ENCODE measurements around the gene KRTAP2-3. TPM values are rescaled to one million over a fixed set of nuclear protein-coding genes. Genes with fewer than 3 reads are reported as not detected.

KRTAP2-3 gene
- total and polyA plus RNA-seq, 10 of the 15 experiments (the other 5 are each of a cell fraction or from before 2014, with no cell fraction given) = not detected

GRCh38 chr17:41103896-41104295 is 44.0 kb upstream of the KRTAP2-3 start:
- no TSS peak for BruUV-seq (replicated peaks)
- ChIA-PET CTCF (no interaction called here), SMC1A (ENCODE audit: uncharacterized antibody, unreplicated experiment) (no interaction called here), POLR2A (no interaction called here), RAD21 (ENCODE audit: unreplicated experiment) (no interaction called here)
- Histone ChIP-seq H3K4me1 (ENCODE audit: control insufficient read depth, insufficient read depth, low read length) (no peaks in the 10 kb centered on the region), H3K9me3 (replicated peaks; ENCODE audit: control insufficient read depth, insufficient read depth, low read length) (no peaks in the 10 kb centered on the region), H3K79me2 (ENCODE audit: control insufficient read depth, insufficient read depth, low read length) (no peaks in the 10 kb centered on the region), H3K36me3 (ENCODE audit: control insufficient read depth in 2 of 2, insufficient read depth in 2 of 2, low read length in 1 of 2) (no peaks in the 10 kb centered on the region), H3K27me3 (replicated peaks in 1 of 2; ENCODE audit: control insufficient read depth in 2 of 2, insufficient read depth in 2 of 2, low read length in 1 of 2) (no peaks in the 10 kb centered on the region; a peak in 1 of 4 replicates), H3K27ac (ENCODE audit: control insufficient read depth, insufficient read depth) (no peak overlapping the region), H3K4me3 (no peak overlapping the region), H3K4me2 (ENCODE audit: control insufficient read depth, insufficient read depth) (no peak overlapping the region), H4K20me1 (ENCODE audit: control insufficient read depth, insufficient read depth) (no peaks in the 10 kb centered on the region), H3K9ac (ENCODE audit: control insufficient read depth, insufficient read depth, low read length) (no peak overlapping the region), H2AFZ (ENCODE audit: control insufficient read depth, low read depth, low read length) (no peak overlapping the region)
- FAIRE-seq (no peak), ATAC-seq (no peak), DNase-seq (ENCODE audit: low read depth, low spot score) (no peak)
- 7% methylated on average over 1 of the region's 1 CpG for WGBS (ENCODE audit: insufficient coverage, insufficient replicate concordance, low lambda C conversion rate, missing lambda C conversion rate)
- TF ChIP-seq SPI1 (IDR thresholded peaks at IDR 0.05; ENCODE audit: borderline replicate concordance, insufficient read depth, low read depth, low read length) (no peak), E2F8 (IDR thresholded peaks at IDR 0.05; ENCODE audit: low read depth, partially characterized antibody) (no peak)
- intact Hi-C loops (cut with micrococcal nuclease; ENCODE audit: unreplicated experiment) = no loop called here
- in situ Hi-C loops (cut with MboI) = no loop called here

GRCh38 chr17:41101586-41102259 is 41.8 kb upstream of the KRTAP2-3 start, which contains the start of gene KRTAP4-16:
TSS of gene KRTAP4-16 (minus strand) at chr17:41102209. CDS start at chr17:41102209, 0 bp downstream.
- no peak for FAIRE-seq
- intact Hi-C loops (cut with micrococcal nuclease; ENCODE audit: unreplicated experiment) = no loop called here
- H3K36me3 ChIP-seq (ENCODE audit: control insufficient read depth in 2 of 2, insufficient read depth in 2 of 2, low read length in 1 of 2) = no peaks in the 10 kb centered on the region
- 20% methylated on average over 8 of the region's 10 CpGs for WGBS (ENCODE audit: insufficient coverage, insufficient replicate concordance, low lambda C conversion rate, missing lambda C conversion rate)
- no peak within 1 kb of the TSS for H3K27ac ChIP-seq (ENCODE audit: control insufficient read depth, insufficient read depth)
- in situ Hi-C loops (cut with MboI) = no loop called here
- no peak for DNase-seq (ENCODE audit: low read depth, low spot score)
- ChIA-PET SMC1A (ENCODE audit: uncharacterized antibody, unreplicated experiment) (no interaction called here), POLR2A (no interaction called here), RAD21 (ENCODE audit: unreplicated experiment) (no interaction called here), CTCF (no interaction called here)
- H3K4me2 ChIP-seq (ENCODE audit: control insufficient read depth, insufficient read depth) = no peak within 1 kb of the TSS
- no peak for ATAC-seq
- no peak within 1 kb of the TSS for H3K4me3 ChIP-seq
- no peaks in the 10 kb centered on the region for H3K79me2 ChIP-seq (ENCODE audit: control insufficient read depth, insufficient read depth, low read length)
- no peaks in the 10 kb centered on the region for H3K9me3 ChIP-seq (replicated peaks; ENCODE audit: control insufficient read depth, insufficient read depth, low read length)
- no peaks in the 10 kb centered on the region; a peak in 2 of 4 replicates for H3K27me3 ChIP-seq (replicated peaks in 1 of 2; ENCODE audit: control insufficient read depth in 2 of 2, insufficient read depth in 2 of 2, low read length in 1 of 2)
- H4K20me1 ChIP-seq (ENCODE audit: control insufficient read depth, insufficient read depth) = no peaks in the 10 kb centered on the region
- no TSS peak for BruUV-seq (replicated peaks)
- H2AFZ ChIP-seq (ENCODE audit: control insufficient read depth, low read depth, low read length) = no peak within 1 kb of the TSS
- H3K4me1 ChIP-seq (ENCODE audit: control insufficient read depth, insufficient read depth, low read length) = no peaks in the 10 kb centered on the region
- H3K9ac ChIP-seq (ENCODE audit: control insufficient read depth, insufficient read depth, low read length) = no peak within 1 kb of the TSS
- no peak for TF ChIP-seq ATF2 (IDR thresholded peaks at IDR 0.05; ENCODE audit: low read length)
- no peak for TF ChIP-seq TCF3 (IDR thresholded peaks at IDR 0.05; ENCODE audit: borderline replicate concordance, insufficient read depth, low read depth, low read length)
- no peak for TF ChIP-seq TBL1XR1 (IDR thresholded peaks at IDR 0.05; ENCODE audit: low read depth, low read length)
- TF ChIP-seq TCF7 (IDR thresholded peaks at IDR 0.05; ENCODE audit: borderline replicate concordance) = no peak
- TF ChIP-seq ZBTB40 (IDR thresholded peaks at IDR 0.05; ENCODE audit: borderline replicate concordance) = no peak
- no peak for TF ChIP-seq ZZZ3 (IDR thresholded peaks at IDR 0.05; ENCODE audit: control insufficient read depth, insufficient read length, low read depth)

Data from GM12878 (cell line).